Peyer's patch (tissue), 4 donors: Measurements from ENCODE around the gene C2CD4C.

Experiments
- CTCF ChIP-seq, 6 experiments: fragments of 450-650 bp in 4 of 6; fragments of 200-600 bp in 2 of 6; sonication (generic) in 1 of 6; IDR thresholded peaks; one replicate each; pipeline ENCODE4 v1.5.1; 2017 to 2019; ENCODE audit warnings: antibody characterized with exemption in 6 of 6, mild to moderate bottlenecking in 3 of 6, moderate library complexity in 1 of 6
- POLR2A ChIP-seq, 2 donors: fragments of 450-650 bp; IDR thresholded peaks; one replicate each; pipeline ENCODE4 v1.5.1; 2017; ENCODE audit warnings: antibody characterized with exemption in 2 of 2, mild to moderate bottlenecking in 2 of 2, moderate library complexity in 2 of 2

GRCh38 chr19:378706-379105, 30.2 kb downstream of the C2CD4C start:
- TF ChIP-seq CTCF (IDR thresholded peaks at IDR 0.05) (no peak), POLR2A (IDR thresholded peaks at IDR 0.05) (no peak)
